ENCODE results near the gene ENOX1. TPM values are rescaled to one million over a fixed set of nuclear protein-coding genes. Genes with fewer than 3 reads are reported as not detected.

Gene ENOX1
- total and polyA plus RNA-seq, 9 of the 15 experiments (the other 6 are each of a cell fraction or from before 2014, with no cell fraction given): not detected

DNA sequence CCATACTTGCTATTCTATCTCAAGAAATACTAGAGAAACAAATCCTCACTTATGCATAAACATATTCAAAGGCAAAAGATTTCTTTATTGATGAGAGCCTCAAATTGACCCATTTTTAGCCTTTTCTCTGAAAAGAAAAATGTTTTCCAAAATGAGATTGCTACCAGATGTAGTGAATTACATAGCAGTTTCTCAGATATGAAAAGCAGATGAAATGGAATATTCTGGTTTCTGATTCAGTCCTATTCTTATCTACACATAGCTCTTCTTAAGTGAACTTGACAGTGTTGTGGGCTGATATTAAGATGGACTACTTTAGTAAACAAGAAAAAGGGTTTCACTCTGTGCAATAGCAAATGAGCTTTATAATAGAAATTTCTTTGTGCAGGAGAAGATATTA lies 579.9 kb downstream of the ENOX1 start:
- ATAC-seq (no peak), DNase-seq (ENCODE audit: extremely low read depth in 1 of 4, low spot score in 3 of 4) (no peak), FAIRE-seq (no peak)
- H3K79me2 ChIP-seq (ENCODE audit: control insufficient read depth, insufficient read depth, low read length): no peaks in the 10 kb centered on the region
- no peak overlapping the region for H3K4me2 ChIP-seq (ENCODE audit: insufficient read depth, low read length)
- H4K20me1 ChIP-seq (replicated peaks; ENCODE audit: control insufficient read depth, insufficient read depth, low read length): no peaks in the 10 kb centered on the region
- H3K27me3 ChIP-seq (ENCODE audit: control insufficient read depth in 2 of 2, insufficient read depth in 2 of 2, low read length in 2 of 2): no peaks in the 10 kb centered on the region
- BruUV-seq (replicated peaks): no TSS peak
- ChIA-PET CTCF (ENCODE audit: low intra/inter-chr PET ratio) (no interaction called here), POLR2A (no interaction called here)
- no peak overlapping the region for H3K4me3 ChIP-seq
- no peak overlapping the region for H2AFZ ChIP-seq (ENCODE audit: low read depth, low read length)
- no peak for TF ChIP-seq MCM2 (IDR thresholded peaks at IDR 0.05; ENCODE audit: low read depth)
- in situ Hi-C loops (cut with MboI) (no loop called here), intact Hi-C loops (cut with micrococcal nuclease) (no loop called here)
- H3K9ac ChIP-seq (ENCODE audit: insufficient read depth in 1 of 2, low read depth in 2 of 2, low read length in 2 of 2): no peak overlapping the region
- no peaks in the 10 kb centered on the region for H3K9me1 ChIP-seq (ENCODE audit: control insufficient read depth, insufficient read depth, low read length)
- no peaks in the 10 kb centered on the region for H3K9me3 ChIP-seq (replicated peaks; ENCODE audit: control insufficient read depth, insufficient read depth, low read depth, low read length)
- H3K36me3 ChIP-seq (ENCODE audit: control insufficient read depth, insufficient read depth, low read length): no peaks in the 10 kb centered on the region
- no peaks in the 10 kb centered on the region for H3K4me1 ChIP-seq (replicated peaks in 1 of 2; ENCODE audit: control insufficient read depth in 2 of 2, insufficient read depth in 2 of 2, low read length in 2 of 2)
- H3K27ac ChIP-seq (ENCODE audit: extremely low read depth, low read depth, low read length): no peak overlapping the region

DNA sequence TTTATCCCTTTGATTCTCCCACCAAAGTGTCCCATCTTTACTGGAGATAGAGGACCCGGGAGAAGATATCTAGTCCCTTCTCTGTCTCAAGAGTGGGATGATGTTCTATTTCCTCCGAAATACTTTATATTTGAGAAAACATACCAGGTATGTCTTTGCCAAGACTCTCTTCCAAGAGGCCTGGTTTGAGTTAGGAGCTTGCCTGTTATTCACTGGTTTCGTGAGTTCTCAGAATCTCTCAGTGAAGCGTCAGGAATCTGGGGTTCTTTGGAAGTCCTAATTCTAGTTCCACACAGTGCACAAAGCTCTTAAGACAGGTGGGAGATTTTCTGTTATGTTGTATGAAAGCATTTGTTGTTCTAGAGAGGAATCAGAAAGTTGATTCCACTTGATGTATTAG lies 581.4 kb downstream of the ENOX1 start:
- DNase-seq (ENCODE audit: extremely low read depth in 1 of 4, low spot score in 3 of 4): no peak
- Histone ChIP-seq H3K79me2 (ENCODE audit: control insufficient read depth, insufficient read depth, low read length) (no peaks in the 10 kb centered on the region), H2AFZ (ENCODE audit: low read depth, low read length) (no peak overlapping the region), H3K9ac (ENCODE audit: insufficient read depth in 1 of 2, low read depth in 2 of 2, low read length in 2 of 2) (no peak overlapping the region), H3K4me3 (no peak overlapping the region), H3K27ac (ENCODE audit: extremely low read depth, low read depth, low read length) (no peak overlapping the region), H3K36me3 (ENCODE audit: control insufficient read depth, insufficient read depth, low read length) (no peaks in the 10 kb centered on the region), H3K4me1 (replicated peaks in 1 of 2; ENCODE audit: control insufficient read depth in 2 of 2, insufficient read depth in 2 of 2, low read length in 2 of 2) (no peaks in the 10 kb centered on the region), H4K20me1 (replicated peaks; ENCODE audit: control insufficient read depth, insufficient read depth, low read length) (no peaks in the 10 kb centered on the region), H3K9me1 (ENCODE audit: control insufficient read depth, insufficient read depth, low read length) (no peaks in the 10 kb centered on the region), H3K27me3 (ENCODE audit: control insufficient read depth in 2 of 2, insufficient read depth in 2 of 2, low read length in 2 of 2) (no peaks in the 10 kb centered on the region), H3K9me3 (replicated peaks; ENCODE audit: control insufficient read depth, insufficient read depth, low read depth, low read length) (no peaks in the 10 kb centered on the region), H3K4me2 (ENCODE audit: insufficient read depth, low read length) (no peak overlapping the region)
- 0% methylated on average over 3 of the region's 4 CpGs for WGBS (ENCODE audit: insufficient coverage, low coverage, missing lambda C conversion rate)
- CTCF ChIA-PET (ENCODE audit: low intra/inter-chr PET ratio): no interaction called here
- POLR2A ChIA-PET: no interaction called here
- intact Hi-C loops (cut with micrococcal nuclease) (no loop called here), in situ Hi-C loops (cut with MboI) (no loop called here)
- no peak for ATAC-seq
- no peak for FAIRE-seq
- no TSS peak for BruUV-seq (replicated peaks)
- TF ChIP-seq, protein P1, sequence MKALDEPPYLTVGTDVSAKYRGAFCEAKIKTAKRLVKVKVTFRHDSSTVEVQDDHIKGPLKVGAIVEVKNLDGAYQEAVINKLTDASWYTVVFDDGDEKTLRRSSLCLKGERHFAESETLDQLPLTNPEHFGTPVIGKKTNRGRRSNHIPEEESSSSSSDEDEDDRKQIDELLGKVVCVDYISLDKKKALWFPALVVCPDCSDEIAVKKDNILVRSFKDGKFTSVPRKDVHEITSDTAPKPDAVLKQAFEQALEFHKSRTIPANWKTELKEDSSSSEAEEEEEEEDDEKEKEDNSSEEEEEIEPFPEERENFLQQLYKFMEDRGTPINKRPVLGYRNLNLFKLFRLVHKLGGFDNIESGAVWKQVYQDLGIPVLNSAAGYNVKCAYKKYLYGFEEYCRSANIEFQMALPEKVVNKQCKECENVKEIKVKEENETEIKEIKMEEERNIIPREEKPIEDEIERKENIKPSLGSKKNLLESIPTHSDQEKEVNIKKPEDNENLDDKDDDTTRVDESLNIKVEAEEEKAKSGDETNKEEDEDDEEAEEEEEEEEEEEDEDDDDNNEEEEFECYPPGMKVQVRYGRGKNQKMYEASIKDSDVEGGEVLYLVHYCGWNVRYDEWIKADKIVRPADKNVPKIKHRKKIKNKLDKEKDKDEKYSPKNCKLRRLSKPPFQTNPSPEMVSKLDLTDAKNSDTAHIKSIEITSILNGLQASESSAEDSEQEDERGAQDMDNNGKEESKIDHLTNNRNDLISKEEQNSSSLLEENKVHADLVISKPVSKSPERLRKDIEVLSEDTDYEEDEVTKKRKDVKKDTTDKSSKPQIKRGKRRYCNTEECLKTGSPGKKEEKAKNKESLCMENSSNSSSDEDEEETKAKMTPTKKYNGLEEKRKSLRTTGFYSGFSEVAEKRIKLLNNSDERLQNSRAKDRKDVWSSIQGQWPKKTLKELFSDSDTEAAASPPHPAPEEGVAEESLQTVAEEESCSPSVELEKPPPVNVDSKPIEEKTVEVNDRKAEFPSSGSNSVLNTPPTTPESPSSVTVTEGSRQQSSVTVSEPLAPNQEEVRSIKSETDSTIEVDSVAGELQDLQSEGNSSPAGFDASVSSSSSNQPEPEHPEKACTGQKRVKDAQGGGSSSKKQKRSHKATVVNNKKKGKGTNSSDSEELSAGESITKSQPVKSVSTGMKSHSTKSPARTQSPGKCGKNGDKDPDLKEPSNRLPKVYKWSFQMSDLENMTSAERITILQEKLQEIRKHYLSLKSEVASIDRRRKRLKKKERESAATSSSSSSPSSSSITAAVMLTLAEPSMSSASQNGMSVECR (CRISPR knock-in tag; IDR thresholded peaks at IDR 0.05): no peak
- TF ChIP-seq ARHGAP35 (IDR thresholded peaks at IDR 0.05; ENCODE audit: partially characterized antibody) (no peak), TBP (optimal IDR thresholded peaks at IDR 0.05; ENCODE audit: low read depth, low read length) (no peak), YY1 (IDR thresholded peaks at IDR 0.05; ENCODE audit: borderline replicate concordance in 1 of 3, control insufficient read depth in 1 of 3, extremely low read depth in 1 of 3, insufficient read depth in 3 of 3, insufficient read length in 1 of 3, insufficient replicate concordance in 2 of 3, low read depth in 1 of 3, low read length in 2 of 3) (no peak), MCM3 (IDR thresholded peaks at IDR 0.05) (no peak), CREM (IDR thresholded peaks at IDR 0.05; ENCODE audit: low read depth) (no peak), ZNF134 (CRISPR knock-in tag; conservative IDR thresholded peaks at IDR 0.05) (no peak)
- TF ChIP-seq, protein P2, sequence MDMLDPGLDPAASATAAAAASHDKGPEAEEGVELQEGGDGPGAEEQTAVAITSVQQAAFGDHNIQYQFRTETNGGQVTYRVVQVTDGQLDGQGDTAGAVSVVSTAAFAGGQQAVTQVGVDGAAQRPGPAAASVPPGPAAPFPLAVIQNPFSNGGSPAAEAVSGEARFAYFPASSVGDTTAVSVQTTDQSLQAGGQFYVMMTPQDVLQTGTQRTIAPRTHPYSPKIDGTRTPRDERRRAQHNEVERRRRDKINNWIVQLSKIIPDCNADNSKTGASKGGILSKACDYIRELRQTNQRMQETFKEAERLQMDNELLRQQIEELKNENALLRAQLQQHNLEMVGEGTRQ (CRISPR knock-in tag; IDR thresholded peaks at IDR 0.05): no peak
- TF ChIP-seq, protein P3, sequence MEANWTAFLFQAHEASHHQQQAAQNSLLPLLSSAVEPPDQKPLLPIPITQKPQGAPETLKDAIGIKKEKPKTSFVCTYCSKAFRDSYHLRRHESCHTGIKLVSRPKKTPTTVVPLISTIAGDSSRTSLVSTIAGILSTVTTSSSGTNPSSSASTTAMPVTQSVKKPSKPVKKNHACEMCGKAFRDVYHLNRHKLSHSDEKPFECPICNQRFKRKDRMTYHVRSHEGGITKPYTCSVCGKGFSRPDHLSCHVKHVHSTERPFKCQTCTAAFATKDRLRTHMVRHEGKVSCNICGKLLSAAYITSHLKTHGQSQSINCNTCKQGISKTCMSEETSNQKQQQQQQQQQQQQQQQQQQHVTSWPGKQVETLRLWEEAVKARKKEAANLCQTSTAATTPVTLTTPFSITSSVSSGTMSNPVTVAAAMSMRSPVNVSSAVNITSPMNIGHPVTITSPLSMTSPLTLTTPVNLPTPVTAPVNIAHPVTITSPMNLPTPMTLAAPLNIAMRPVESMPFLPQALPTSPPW (CRISPR knock-in tag; IDR thresholded peaks at IDR 0.05): no peak
